Gastrocnemius medialis (tissue), 4 donors: ENCODE measurements around the gene ENTPD6.

Source experiments
- CTCF ChIP-seq, 5 experiments: fragments of 450-650 bp in 3 of 5; fragments of 200-600 bp in 2 of 5; sonication (generic) in 2 of 5; IDR thresholded peaks in 4 of 5; conservative IDR thresholded peaks in 1 of 5; 1 replicate in 4 of 5; 2 replicates in 1 of 5; pipeline ENCODE4 v1.5.1; 2016 to 2019; ENCODE audit warnings: antibody characterized with exemption in 5 of 5, mild to moderate bottlenecking in 3 of 5, moderate library complexity in 3 of 5
- POLR2A ChIP-seq, 2 donors: fragments of 450-650 bp; IDR thresholded peaks; one replicate each; pipeline ENCODE4 v1.6.1; 2017; ENCODE audit warnings: antibody characterized with exemption in 2 of 2, mild to moderate bottlenecking in 2 of 2, moderate library complexity in 2 of 2

- TF ChIP-seq CTCF (IDR thresholded peaks at IDR 0.05 in 4 of 5, conservative IDR thresholded peaks at IDR 0.05 in 1 of 5) (no peak), POLR2A (IDR thresholded peaks at IDR 0.05) (no peak)
Measured at GRCh38 chr20:25233016-25233772, 37.7 kb downstream of the ENTPD6 start.
